Astrocyte (in vitro differentiated cells and primary cell): Measurements from ENCODE around the gene CEACAM6. TPM values are rescaled to one million over a fixed set of nuclear protein-coding genes. Genes with fewer than 3 reads are reported as not detected.

Experiments used
- DNase-seq: peaks from one replicate; pipeline ENCODE4 v3.0.0-alpha.2; 2010; ENCODE audit warnings: low read depth
- FAIRE-seq: peaks from 2 replicates; lab custom pipeline; 2011; peaks lifted over from hg19 to GRCh38; lab: Jason Lieb, UNC
- H2AFZ ChIP-seq: 2 replicates; pipeline ENCODE4 v1.6.0; 2012; ENCODE audit warnings: low read depth, low read length, inconsistent platforms
- H3K27ac ChIP-seq: 2 replicates; pipeline ENCODE4 v1.5.1; 2011; ENCODE audit warnings: low read depth, low read length, inconsistent platforms
- H3K27me3 ChIP-seq: 2 replicates; pipeline ENCODE4 v1.6.0; 2011; ENCODE audit warnings: low read length, inconsistent platforms; ENCODE audit not compliant: insufficient read depth
- H3K36me3 ChIP-seq: 2 replicates; pipeline ENCODE4 v1.5.1; 2011; ENCODE audit warnings: low read length, inconsistent platforms; ENCODE audit not compliant: insufficient read depth
- H3K4me1 ChIP-seq: 2 replicates; pipeline ENCODE4 v1.5.1; 2011; ENCODE audit warnings: low read length, inconsistent platforms; ENCODE audit not compliant: insufficient read depth
- H3K4me2 ChIP-seq: 2 replicates; pipeline ENCODE4 v1.6.0; 2012; ENCODE audit warnings: low read length, inconsistent platforms
- H3K4me3 ChIP-seq: 2 replicates; pipeline ENCODE4 v1.5.1; 2011; ENCODE audit warnings: low read depth, mild to moderate bottlenecking, low read length, inconsistent platforms; ENCODE audit not compliant: insufficient read depth
- H3K79me2 ChIP-seq: 2 replicates; pipeline ENCODE4 v1.6.0; 2012; ENCODE audit warnings: mild to moderate bottlenecking, low read length, inconsistent platforms; ENCODE audit not compliant: insufficient read depth
- H3K9ac ChIP-seq: 2 replicates; pipeline ENCODE4 v1.6.0; 2012; ENCODE audit warnings: mild to moderate bottlenecking, low read length, inconsistent platforms
- H3K9me3 ChIP-seq: 2 replicates; pipeline ENCODE4 v1.5.1; 2012; ENCODE audit warnings: low read depth, mild to moderate bottlenecking, low read length, inconsistent platforms; ENCODE audit not compliant: insufficient read depth
- H4K20me1 ChIP-seq: 2 replicates; pipeline ENCODE4 v1.6.0; 2012; ENCODE audit warnings: low read length, inconsistent platforms; ENCODE audit not compliant: insufficient read depth
- H3K27ac Mint-ChIP-seq: one replicate; pipeline ENCODE4 v1.8.0; 2021; ENCODE audit warnings: mild to moderate bottlenecking, mixed read lengths; ENCODE audit not compliant: unreplicated experiment
- H3K27me3 Mint-ChIP-seq: one replicate; pipeline ENCODE4 v1.8.0; 2021; ENCODE audit warnings: low read depth, mixed read lengths; ENCODE audit not compliant: unreplicated experiment
- H3K36me3 Mint-ChIP-seq: one replicate; pipeline ENCODE4 v1.8.0; 2021; ENCODE audit warnings: low read depth, mixed read lengths; ENCODE audit not compliant: unreplicated experiment
- H3K4me1 Mint-ChIP-seq: one replicate; pipeline ENCODE4 v1.8.0; 2021; ENCODE audit warnings: low read depth, mixed read lengths; ENCODE audit not compliant: unreplicated experiment
- H3K4me3 Mint-ChIP-seq: one replicate; pipeline ENCODE4 v1.8.0; 2021; ENCODE audit warnings: mild to moderate bottlenecking, moderate library complexity, mixed read lengths; ENCODE audit not compliant: unreplicated experiment
- H3K9me3 Mint-ChIP-seq: one replicate; pipeline ENCODE4 v1.8.0; 2021; ENCODE audit warnings: mild to moderate bottlenecking, mixed read lengths; ENCODE audit not compliant: unreplicated experiment
- EZH2 ChIP-seq: IDR thresholded peaks from 2 replicates; pipeline ENCODE4 v1.6.1; 2012; ENCODE audit warnings: mild to moderate bottlenecking, low read length, inconsistent platforms; ENCODE audit not compliant: insufficient read depth
- total RNA-seq: library from RNA; stranded (reverse); gene quantifications from 2 replicates; pipeline ENCODE4 v1.2.1, GENCODE V29; 2021
- TF ChIP-seq, protein P1 (sequence below): IDR thresholded peaks from 2 replicates; pipeline ENCODE4 v1.5.1; 2011; ENCODE audit warnings: low read depth, mild to moderate bottlenecking, inconsistent platforms, low read length, moderate library complexity; ENCODE audit not compliant: insufficient read depth

Gene CEACAM6
- total RNA-seq, 1 donor from 2014 or later: not detected

DNA sequence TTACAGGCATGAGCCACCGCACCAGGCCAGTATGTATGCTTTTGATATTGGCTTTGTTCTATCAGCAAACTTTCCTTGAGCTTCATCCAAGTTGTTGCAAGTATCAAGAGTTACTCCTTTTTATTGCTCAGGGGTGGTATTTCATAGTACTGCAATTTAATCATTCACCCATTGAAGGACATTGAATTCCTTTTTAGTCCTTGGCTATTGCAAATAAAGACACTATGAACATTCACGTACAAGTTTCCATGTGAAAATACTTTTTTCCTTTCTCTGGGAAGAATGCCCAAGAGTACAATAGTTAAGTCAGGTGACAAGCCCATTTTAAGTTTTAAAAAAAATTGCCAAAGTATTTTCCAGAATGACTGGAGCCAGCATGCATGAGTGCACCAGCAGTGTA lies 61.4 kb downstream of the CEACAM6 start:
- Mint-ChIP-seq H3K4me1 (no peaks in the 10 kb centered on the region), H3K27ac (no peak overlapping the region), H3K36me3 (no peaks in the 10 kb centered on the region), H3K9me3 (no peaks in the 10 kb centered on the region), H3K4me3 (no peak overlapping the region), H3K27me3 (peaks cover 47% of the 10 kb centered on the region)
- no peaks in the 10 kb centered on the region for H3K36me3 ChIP-seq
- no peaks in the 10 kb centered on the region for H3K9me3 ChIP-seq
- no peak for FAIRE-seq
- H4K20me1 ChIP-seq: no peaks in the 10 kb centered on the region
- no peak for DNase-seq
- no peak for TF ChIP-seq EZH2
- TF ChIP-seq, protein P1, sequence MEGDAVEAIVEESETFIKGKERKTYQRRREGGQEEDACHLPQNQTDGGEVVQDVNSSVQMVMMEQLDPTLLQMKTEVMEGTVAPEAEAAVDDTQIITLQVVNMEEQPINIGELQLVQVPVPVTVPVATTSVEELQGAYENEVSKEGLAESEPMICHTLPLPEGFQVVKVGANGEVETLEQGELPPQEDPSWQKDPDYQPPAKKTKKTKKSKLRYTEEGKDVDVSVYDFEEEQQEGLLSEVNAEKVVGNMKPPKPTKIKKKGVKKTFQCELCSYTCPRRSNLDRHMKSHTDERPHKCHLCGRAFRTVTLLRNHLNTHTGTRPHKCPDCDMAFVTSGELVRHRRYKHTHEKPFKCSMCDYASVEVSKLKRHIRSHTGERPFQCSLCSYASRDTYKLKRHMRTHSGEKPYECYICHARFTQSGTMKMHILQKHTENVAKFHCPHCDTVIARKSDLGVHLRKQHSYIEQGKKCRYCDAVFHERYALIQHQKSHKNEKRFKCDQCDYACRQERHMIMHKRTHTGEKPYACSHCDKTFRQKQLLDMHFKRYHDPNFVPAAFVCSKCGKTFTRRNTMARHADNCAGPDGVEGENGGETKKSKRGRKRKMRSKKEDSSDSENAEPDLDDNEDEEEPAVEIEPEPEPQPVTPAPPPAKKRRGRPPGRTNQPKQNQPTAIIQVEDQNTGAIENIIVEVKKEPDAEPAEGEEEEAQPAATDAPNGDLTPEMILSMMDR: no peak
- no peaks in the 10 kb centered on the region for H3K79me2 ChIP-seq
- H2AFZ ChIP-seq: no peak overlapping the region
- no peak overlapping the region for H3K27ac ChIP-seq
- no peak overlapping the region for H3K4me3 ChIP-seq
- H3K4me2 ChIP-seq: no peak overlapping the region
- no peaks in the 10 kb centered on the region for H3K4me1 ChIP-seq
- no peak overlapping the region for H3K9ac ChIP-seq
- no peaks in the 10 kb centered on the region for H3K27me3 ChIP-seq

DNA sequence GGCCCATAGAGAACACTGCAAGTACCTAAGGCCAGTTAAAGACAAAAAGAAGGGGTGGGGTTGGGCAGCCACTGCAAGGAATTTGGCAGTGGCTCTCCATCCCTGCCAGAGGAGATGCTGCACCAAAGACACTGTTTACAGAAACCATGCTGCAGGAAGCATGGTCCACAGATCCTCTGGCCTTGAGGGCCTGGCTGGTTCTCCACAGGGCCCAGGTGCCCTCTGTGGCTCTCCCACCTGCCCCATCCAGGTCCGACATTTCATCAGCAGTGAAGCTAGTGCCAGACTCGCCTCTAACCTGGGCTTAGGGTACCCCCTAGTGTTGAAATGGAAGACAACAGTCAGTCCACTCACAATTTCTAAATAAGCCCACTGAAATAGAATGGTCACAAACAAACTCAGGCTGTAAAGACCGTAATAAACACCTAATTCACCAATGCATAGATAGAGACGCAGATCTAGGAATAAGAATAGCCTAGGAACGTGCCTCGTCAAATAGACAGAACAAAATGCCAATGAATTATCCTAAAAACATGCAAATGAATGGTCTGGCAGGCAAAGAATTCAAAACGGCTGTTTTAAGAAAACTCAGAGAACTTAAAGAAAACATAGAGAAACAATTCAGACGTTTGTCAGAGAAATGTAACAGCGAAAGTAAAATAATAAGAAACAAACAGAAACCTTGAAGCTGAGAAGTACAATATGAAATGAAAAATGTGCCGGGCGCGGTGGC lies 65.8 kb downstream of the CEACAM6 start:
- TF ChIP-seq, protein P1: peak; percentile 46
- no peak for TF ChIP-seq EZH2
- no peaks in the 10 kb centered on the region for H3K9me3 Mint-ChIP-seq

More for the DNA sequence above, 65.8 kb downstream of the CEACAM6 start:
- no peaks in the 10 kb centered on the region for H3K27me3 ChIP-seq
- no peaks in the 10 kb centered on the region for H3K79me2 ChIP-seq
- no peaks in the 10 kb centered on the region for H4K20me1 ChIP-seq
- Mint-ChIP-seq H3K27me3 (peaks cover 27% of the 10 kb centered on the region), H3K4me1 (no peaks in the 10 kb centered on the region), H3K36me3 (no peaks in the 10 kb centered on the region), H3K27ac (peak overlapping the region; percentile 35), H3K4me3 (no peak overlapping the region)
- H3K9me3 ChIP-seq: no peaks in the 10 kb centered on the region
- DNase-seq (no peak), FAIRE-seq (no peak)
- H3K4me1 ChIP-seq: no peaks in the 10 kb centered on the region
- H3K9ac ChIP-seq: no peak overlapping the region
- H3K4me2 ChIP-seq: no peak overlapping the region
- no peaks in the 10 kb centered on the region for H3K36me3 ChIP-seq
- H3K4me3 ChIP-seq: no peak overlapping the region
- H3K27ac ChIP-seq: no peak overlapping the region
- no peak overlapping the region for H2AFZ ChIP-seq

Other genes starting within 250 kb of the CEACAM6 start
- gene CEACAM21, start 179.4 kb upstream of the CEACAM6 start, total RNA-seq: 2.1 and 2.4 TPM in 2 replicates
- gene CEACAM4, start 128.5 kb upstream of the CEACAM6 start, total RNA-seq: not detected in 2 replicates
- not detected in 2 replicates for gene CEACAM7, start 67.3 kb upstream of the CEACAM6 start, total RNA-seq
- not detected in 2 replicates for gene CEACAM5, start 46.9 kb upstream of the CEACAM6 start, total RNA-seq
- gene CEACAM3, start 41.1 kb downstream of the CEACAM6 start, total RNA-seq: not detected in 2 replicates
- gene LYPD4, start 89.2 kb downstream of the CEACAM6 start, total RNA-seq: not detected in 2 replicates
- gene DMRTC2, start 89.5 kb downstream of the CEACAM6 start, total RNA-seq: not detected in 2 replicates
- 2,868 and 3,078 TPM in 2 replicates for gene RPS19, start 104.7 kb downstream of the CEACAM6 start, total RNA-seq
- 0.30 and 0.41 TPM in 2 replicates for gene CD79A, start 121.7 kb downstream of the CEACAM6 start, total RNA-seq
- 69.8 and 73.1 TPM in 2 replicates for gene ARHGEF1, start 127.7 kb downstream of the CEACAM6 start, total RNA-seq
- 0.36 and 0.41 TPM in 2 replicates for gene ERFL, start 172.9 kb downstream of the CEACAM6 start, total RNA-seq
- gene RABAC1, start 203.8 kb downstream of the CEACAM6 start, total RNA-seq: 257 and 278 TPM in 2 replicates
- gene ATP1A3, start 238.7 kb downstream of the CEACAM6 start, total RNA-seq: 3.4 and 3.9 TPM in 2 replicates